Measurements from ENCODE around the gene STMP1. TPM values are rescaled to one million over a fixed set of nuclear protein-coding genes. Genes with fewer than 3 reads are reported as not detected.

STMP1 gene
- total and polyA plus RNA-seq, 10 donors = 17.4 to 27.0 (median 23.1) TPM

DNA sequence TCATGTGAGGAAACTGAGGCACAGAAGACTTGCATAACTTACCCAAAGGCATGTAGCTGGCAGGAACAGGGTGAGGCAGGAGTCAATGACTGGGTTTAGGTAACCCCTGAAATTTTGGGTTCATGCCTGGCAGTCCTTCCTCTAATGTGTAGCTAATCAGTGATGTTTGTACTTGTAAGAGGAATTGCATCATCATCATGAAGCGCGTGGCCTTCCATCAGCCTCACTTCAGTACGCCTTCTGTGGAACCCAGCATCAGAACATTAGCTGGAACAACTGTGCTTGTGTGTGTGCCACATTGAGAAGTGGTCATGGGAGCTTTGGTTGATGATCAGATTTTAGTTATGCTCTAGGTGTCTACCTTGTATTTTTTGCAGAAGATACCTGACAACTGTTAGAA lies 18.2 kb upstream of the STMP1 start:
- H3K27me3 ChIP-seq (replicated peaks in 1 of 7) = no peaks in the 10 kb centered on the region
- DNase-seq = no peak
- TF ChIP-seq, protein P1, sequence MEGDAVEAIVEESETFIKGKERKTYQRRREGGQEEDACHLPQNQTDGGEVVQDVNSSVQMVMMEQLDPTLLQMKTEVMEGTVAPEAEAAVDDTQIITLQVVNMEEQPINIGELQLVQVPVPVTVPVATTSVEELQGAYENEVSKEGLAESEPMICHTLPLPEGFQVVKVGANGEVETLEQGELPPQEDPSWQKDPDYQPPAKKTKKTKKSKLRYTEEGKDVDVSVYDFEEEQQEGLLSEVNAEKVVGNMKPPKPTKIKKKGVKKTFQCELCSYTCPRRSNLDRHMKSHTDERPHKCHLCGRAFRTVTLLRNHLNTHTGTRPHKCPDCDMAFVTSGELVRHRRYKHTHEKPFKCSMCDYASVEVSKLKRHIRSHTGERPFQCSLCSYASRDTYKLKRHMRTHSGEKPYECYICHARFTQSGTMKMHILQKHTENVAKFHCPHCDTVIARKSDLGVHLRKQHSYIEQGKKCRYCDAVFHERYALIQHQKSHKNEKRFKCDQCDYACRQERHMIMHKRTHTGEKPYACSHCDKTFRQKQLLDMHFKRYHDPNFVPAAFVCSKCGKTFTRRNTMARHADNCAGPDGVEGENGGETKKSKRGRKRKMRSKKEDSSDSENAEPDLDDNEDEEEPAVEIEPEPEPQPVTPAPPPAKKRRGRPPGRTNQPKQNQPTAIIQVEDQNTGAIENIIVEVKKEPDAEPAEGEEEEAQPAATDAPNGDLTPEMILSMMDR (IDR thresholded peaks at IDR 0.05 in 8 of 11, conservative IDR thresholded peaks at IDR 0.05 in 3 of 11) = no peak
- TF ChIP-seq POLR2A (IDR thresholded peaks at IDR 0.05) (no peak), POLR2AphosphoS5 (IDR thresholded peaks at IDR 0.05) (no peak)
- H3K4me1 ChIP-seq = peaks cover 0 to 10% (median 5%) of the 10 kb centered on the region in 6 donors
- 67 to 93% (median 78%) methylated on average over 3 of the region's 3 CpGs for WGBS, 5 donors
- H3K36me3 ChIP-seq = peaks cover 6 to 100% (median 62%) of the 10 kb centered on the region in 6 donors
- H3K4me3 ChIP-seq = no peak overlapping the region
- intact Hi-C loops (cut with DNase I; ENCODE audit: low total_unique reads) = no loop called here
- H3K9me3 ChIP-seq = peaks cover 0 to 5% (median 0%) of the 10 kb centered on the region in 8 donors
- H3K27ac ChIP-seq = peak overlapping the region in 2 of 8 donors; percentile 1 to 5

DNA sequence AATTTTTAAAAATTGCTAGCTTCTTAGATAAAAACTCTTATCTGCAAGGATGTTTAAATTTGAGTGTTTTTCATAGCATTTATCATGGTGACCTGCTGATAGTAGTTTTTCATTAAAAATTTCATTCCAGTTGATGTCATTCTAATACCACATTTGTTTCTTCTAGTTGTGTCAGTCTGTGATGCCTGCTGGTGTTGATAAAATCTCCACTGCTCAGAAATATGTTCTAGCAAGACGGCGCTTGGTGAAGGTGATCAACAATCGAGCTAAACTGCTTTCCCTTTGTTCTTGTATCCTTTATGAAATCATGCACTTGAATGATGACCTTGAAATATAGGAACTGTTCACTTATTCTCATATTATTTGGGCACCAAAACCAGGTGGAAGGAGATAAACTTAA lies 17.6 kb upstream of the STMP1 start:
- H3K27me3 ChIP-seq (replicated peaks in 1 of 7) = no peaks in the 10 kb centered on the region
- peaks cover 6 to 100% (median 56%) of the 10 kb centered on the region in 6 donors for H3K36me3 ChIP-seq
- no peak overlapping the region for H3K4me3 ChIP-seq
- H3K9me3 ChIP-seq = peaks cover 0 to under 1% (median 0%) of the 10 kb centered on the region in 8 donors
- TF ChIP-seq POLR2A (IDR thresholded peaks at IDR 0.05) (no peak), POLR2AphosphoS5 (IDR thresholded peaks at IDR 0.05) (no peak)
- TF ChIP-seq, protein P1 (IDR thresholded peaks at IDR 0.05 in 8 of 11, conservative IDR thresholded peaks at IDR 0.05 in 3 of 11) = no peak
- WGBS, 5 donors = 66 to 77% (median 74%) methylated on average over 3 of the region's 3 CpGs
- no peak for DNase-seq
- H3K4me1 ChIP-seq = peaks cover 0 to 10% (median 5%) of the 10 kb centered on the region in 6 donors
- intact Hi-C loops (cut with DNase I; ENCODE audit: low total_unique reads) = loop anchor here (5.0 kb wide), 1 partner anchor 362 kb away; no protein-coding TSS in a partner anchor
- peak overlapping the region in 1 of 8 donors; percentile 1 for H3K27ac ChIP-seq

DNA sequence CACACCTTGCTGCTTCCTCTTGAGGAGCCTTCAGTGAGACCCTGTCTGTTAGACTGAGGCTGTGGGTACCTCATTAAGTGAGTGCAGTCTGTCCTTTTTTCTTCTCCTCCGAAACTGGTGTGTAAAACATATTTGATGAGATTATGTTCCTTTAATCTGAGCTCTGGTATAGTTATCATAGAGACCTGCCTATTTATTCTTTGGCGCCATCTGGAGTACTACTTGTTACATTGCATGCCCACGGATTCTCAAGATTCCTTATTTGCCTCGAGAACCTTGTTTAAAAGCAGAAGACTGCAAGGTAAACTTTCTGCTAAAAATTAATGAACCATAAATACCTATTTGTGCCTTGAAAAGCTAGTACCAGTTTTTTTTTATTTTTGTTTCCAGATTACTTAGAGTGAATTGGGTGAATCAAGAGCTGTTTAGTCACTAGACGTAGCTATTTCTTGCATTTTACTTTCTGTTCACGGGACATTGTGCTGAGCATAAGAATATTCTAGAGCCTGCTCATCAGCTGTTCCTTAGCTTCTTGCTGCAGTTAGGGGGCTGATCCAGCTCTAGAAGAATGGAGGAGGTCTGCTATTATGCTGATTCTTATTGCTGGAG lies 16.9 kb upstream of the STMP1 start:
- peaks cover 0 to 10% (median 5%) of the 10 kb centered on the region in 6 donors for H3K4me1 ChIP-seq
- TF ChIP-seq POLR2AphosphoS5 (IDR thresholded peaks at IDR 0.05) (no peak), POLR2A (IDR thresholded peaks at IDR 0.05) (no peak)
- TF ChIP-seq, protein P1 (IDR thresholded peaks at IDR 0.05 in 8 of 11, conservative IDR thresholded peaks at IDR 0.05 in 3 of 11) = peak; percentile 33 to 79 (median 71)
- no peak for DNase-seq
- WGBS, 5 donors = 35 to 61% (median 45%) methylated on average over 6 of the region's 6 CpGs
- intact Hi-C loops (cut with DNase I; ENCODE audit: low total_unique reads) = loop anchor here (5.0 kb wide), 1 partner anchor 363 kb away; no protein-coding TSS in a partner anchor
- peak overlapping the region in 1 of 8 donors; percentile 1 for H3K27ac ChIP-seq
- H3K36me3 ChIP-seq = peaks cover 6 to 95% (median 53%) of the 10 kb centered on the region in 6 donors
- H3K4me3 ChIP-seq = no peak overlapping the region
- no peaks in the 10 kb centered on the region for H3K27me3 ChIP-seq (replicated peaks in 1 of 7)
- H3K9me3 ChIP-seq = no peaks in the 10 kb centered on the region

- no peak overlapping the region for H3K4me3 ChIP-seq
- DNase-seq = no peak
- H3K36me3 ChIP-seq = peaks cover 6 to 76% (median 36%) of the 10 kb centered on the region in 6 donors
- H3K27ac ChIP-seq = no peak overlapping the region
- peaks cover 0 to 12% (median 5%) of the 10 kb centered on the region in 6 donors for H3K4me1 ChIP-seq
- 88 to 100% (median 90%) methylated on average over 1 of the region's 1 CpG for whole genome bisulfite sequencing, 5 donors
- intact Hi-C loops (cut with DNase I; ENCODE audit: low total_unique reads) = loop anchor here (5.0 kb wide), 1 partner anchor 365 kb away; no protein-coding TSS in a partner anchor
- TF ChIP-seq, protein P1 (IDR thresholded peaks at IDR 0.05 in 8 of 11, conservative IDR thresholded peaks at IDR 0.05 in 3 of 11) = no peak
- TF ChIP-seq POLR2A (IDR thresholded peaks at IDR 0.05) = no peak
- no peak for TF ChIP-seq POLR2AphosphoS5 (IDR thresholded peaks at IDR 0.05)
- no peaks in the 10 kb centered on the region for H3K27me3 ChIP-seq (replicated peaks in 1 of 7)
- H3K9me3 ChIP-seq = no peaks in the 10 kb centered on the region
Observed at GRCh38 chr7:135647755-135648154, 14.6 kb upstream of the STMP1 start.
